Ovary (tissue), 9 donors: ENCODE results near the gene MAVS. TPM values are rescaled to one million over a fixed set of nuclear protein-coding genes. Genes with fewer than 3 reads are reported as not detected.

Source experiments
- DNase-seq, 5 donors: peaks; one replicate each; pipeline ENCODE4 v3.0.0-alpha.2; 2019 to 2020
- H3K27ac ChIP-seq, 2 donors: fragments of 200-600 bp; one replicate each; pipeline versions ENCODE4 v1.5.1 to v1.8.0; 2019 to 2022
- H3K27me3 ChIP-seq: fragments of 200-600 bp; one replicate; pipeline ENCODE4 v1.8.0; 2022
- H3K36me3 ChIP-seq: fragments of 200-600 bp; sonication (generic); one replicate; pipeline ENCODE4 v1.5.1; 2019
- H3K4me1 ChIP-seq: one replicate; pipeline ENCODE4 v1.8.1; 2013; ENCODE audit warnings: mild to moderate bottlenecking, moderate library complexity; ENCODE audit not compliant: insufficient read depth
- H3K4me3 ChIP-seq: fragments of 200-600 bp; sonication (generic); one replicate; pipeline ENCODE4 v1.5.1; 2017
- H3K9me3 ChIP-seq, 2 donors: fragments of 200-600 bp in 1 of 2; sonication (generic) in 1 of 2; one replicate each; pipeline versions ENCODE4 v1.5.1 to v1.8.1; 2013 to 2019; ENCODE audit warnings: mild to moderate bottlenecking in 1 of 2, moderate library complexity in 1 of 2
- EP300 ChIP-seq: sonication (generic); formaldehyde crosslinking; IDR thresholded peaks from one replicate; pipeline ENCODE4 v1.6.1; 2017; ENCODE audit warnings: antibody characterized with exemption
- POLR2A ChIP-seq: fragments of 450-650 bp; IDR thresholded peaks from one replicate; pipeline ENCODE4 v1.6.1; 2017; ENCODE audit warnings: antibody characterized with exemption, mild to moderate bottlenecking, moderate library complexity
- WGBS, 3 donors: extraction: QIAGEN DNeasy Blood & Tissue Kit in 1 of 3; methylation state at CpG; one replicate each; pipeline versions ENCODE4 v1.1.5 to v1.1.7; 2013 to 2017; 5-methylcytosine and 5-hydroxymethylcytosine counted together
- intact Hi-C, 4 donors: fragments of 100-400 bp; cut with DNase I; formaldehyde crosslinking; loops; one replicate each; pipeline versions ENCODE4 v1.11.0 to v1.15.1; 2022 to 2023
- polyA plus RNA-seq, 2 donors: library from polyadenylated mRNA; stranded (reverse); fragments of 200-250 nt in 1 of 2; fragments of 350-450 nt in 1 of 2; fragmentation: Illumina TruSeq in 1 of 2; extraction: RNeasy Lipid Tissue Mini Kit (QIAGEN cat#74804) in 1 of 2; gene quantifications; one replicate each; pipeline ENCODE4 v1.2.3, GENCODE V29; 2013 to 2014
- total RNA-seq, 7 donors: library from RNA; depleted of rRNA in 2 of 7; stranded (reverse); fragments of >200 nt in 2 of 7; fragmentation: NEBNext Ultra II Directional in 3 of 7; extraction: Animal tissue kit (Norgen Biotek cat#: 25700) in 3 of 7; gene quantifications; one replicate each; pipeline versions ENCODE4 v1.1.0 to v1.2.4, GENCODE V29; 2016 to 2023
- TF ChIP-seq, protein P1 (sequence below), 3 donors: fragments of 450-650 bp in 2 of 3; fragments of 200-600 bp in 1 of 3; IDR thresholded peaks; one replicate each; pipeline versions ENCODE4 v1.5.1 to v1.8.0; 2016 to 2022; ENCODE audit warnings: antibody characterized with exemption in 3 of 3, mild to moderate bottlenecking in 1 of 3
- donor health status: DM: no; HTN: no; CAD: no; lungs with moderate emphysema.
- donor health status: DM: no; HTN: no; CAD: no.
- donor health status: Bipolar disorder and iron deficiency.
- donor health status: DM: yes; HTN: yes; CAD: no.
- donor health status: DM: no; HTN: no; CAD: no.
- donor health status: DM: yes; HTN: yes; CAD: no.

The MAVS gene
- total and polyA plus RNA-seq, 9 donors, result 14.2 to 50.5 (median 34.5) TPM

DNA sequence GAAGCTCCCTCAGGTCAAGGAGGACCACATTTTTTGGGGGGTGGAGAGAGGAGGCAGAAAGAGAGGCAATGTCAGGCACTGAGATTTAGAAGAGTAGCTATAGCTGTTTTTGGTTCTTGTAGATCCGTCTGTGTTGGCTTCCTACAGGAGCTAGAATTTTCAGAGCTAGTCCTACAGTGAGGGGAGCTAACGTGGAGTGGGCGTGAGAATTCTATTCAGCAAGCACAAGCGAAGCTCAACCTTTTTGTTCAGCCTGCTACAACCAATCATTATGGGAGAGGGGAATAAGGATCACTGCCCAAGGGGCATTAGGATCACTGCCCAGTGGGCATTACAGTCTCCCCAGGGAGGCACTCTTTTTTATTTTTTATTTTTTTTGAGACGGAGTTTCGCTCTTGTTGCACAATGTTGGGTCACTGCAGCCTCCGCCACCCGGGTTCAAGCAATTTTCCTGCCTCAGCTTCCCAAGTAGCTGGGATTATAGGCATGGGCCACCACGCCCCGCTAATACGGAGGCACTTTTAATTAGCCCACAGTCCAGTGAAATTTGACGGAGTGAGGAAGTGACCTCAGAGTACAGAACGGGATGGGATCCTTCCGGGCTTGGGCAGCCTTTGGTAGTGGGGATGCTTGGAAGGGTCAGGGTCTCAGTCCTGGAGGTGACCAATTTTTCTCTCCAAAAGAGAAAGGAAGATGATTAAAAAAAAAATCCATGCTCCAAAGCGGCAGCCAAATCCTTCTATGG is 41.4 kb downstream of the MAVS start:
- Histone ChIP-seq H3K9me3 (no peaks in the 10 kb centered on the region), H3K4me3 (peak overlapping the region; percentile 93), H3K4me1 (peaks cover 8% of the 10 kb centered on the region), H3K27me3 (no peaks in the 10 kb centered on the region), H3K36me3 (no peaks in the 10 kb centered on the region), H3K27ac (peak overlapping the region; percentile 69 to 86)
- peak in 3 of 5 donors; percentile 34 to 47 (median 39) for DNase-seq
- TF ChIP-seq EP300 (no peak), POLR2A (no peak)
- TF ChIP-seq, protein P1, sequence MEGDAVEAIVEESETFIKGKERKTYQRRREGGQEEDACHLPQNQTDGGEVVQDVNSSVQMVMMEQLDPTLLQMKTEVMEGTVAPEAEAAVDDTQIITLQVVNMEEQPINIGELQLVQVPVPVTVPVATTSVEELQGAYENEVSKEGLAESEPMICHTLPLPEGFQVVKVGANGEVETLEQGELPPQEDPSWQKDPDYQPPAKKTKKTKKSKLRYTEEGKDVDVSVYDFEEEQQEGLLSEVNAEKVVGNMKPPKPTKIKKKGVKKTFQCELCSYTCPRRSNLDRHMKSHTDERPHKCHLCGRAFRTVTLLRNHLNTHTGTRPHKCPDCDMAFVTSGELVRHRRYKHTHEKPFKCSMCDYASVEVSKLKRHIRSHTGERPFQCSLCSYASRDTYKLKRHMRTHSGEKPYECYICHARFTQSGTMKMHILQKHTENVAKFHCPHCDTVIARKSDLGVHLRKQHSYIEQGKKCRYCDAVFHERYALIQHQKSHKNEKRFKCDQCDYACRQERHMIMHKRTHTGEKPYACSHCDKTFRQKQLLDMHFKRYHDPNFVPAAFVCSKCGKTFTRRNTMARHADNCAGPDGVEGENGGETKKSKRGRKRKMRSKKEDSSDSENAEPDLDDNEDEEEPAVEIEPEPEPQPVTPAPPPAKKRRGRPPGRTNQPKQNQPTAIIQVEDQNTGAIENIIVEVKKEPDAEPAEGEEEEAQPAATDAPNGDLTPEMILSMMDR (IDR thresholded peaks at IDR 0.05), result no peak
- 9 to 13% (median 11%) methylated on average over 15 of the region's 15 CpGs for WGBS, 3 donors
- intact Hi-C loops, result loop anchor here in 3 of 4 donors (2.0 to 10.0 kb wide), 3 partner anchors 177 to 197 kb away; no protein-coding TSS in a partner anchor

DNA sequence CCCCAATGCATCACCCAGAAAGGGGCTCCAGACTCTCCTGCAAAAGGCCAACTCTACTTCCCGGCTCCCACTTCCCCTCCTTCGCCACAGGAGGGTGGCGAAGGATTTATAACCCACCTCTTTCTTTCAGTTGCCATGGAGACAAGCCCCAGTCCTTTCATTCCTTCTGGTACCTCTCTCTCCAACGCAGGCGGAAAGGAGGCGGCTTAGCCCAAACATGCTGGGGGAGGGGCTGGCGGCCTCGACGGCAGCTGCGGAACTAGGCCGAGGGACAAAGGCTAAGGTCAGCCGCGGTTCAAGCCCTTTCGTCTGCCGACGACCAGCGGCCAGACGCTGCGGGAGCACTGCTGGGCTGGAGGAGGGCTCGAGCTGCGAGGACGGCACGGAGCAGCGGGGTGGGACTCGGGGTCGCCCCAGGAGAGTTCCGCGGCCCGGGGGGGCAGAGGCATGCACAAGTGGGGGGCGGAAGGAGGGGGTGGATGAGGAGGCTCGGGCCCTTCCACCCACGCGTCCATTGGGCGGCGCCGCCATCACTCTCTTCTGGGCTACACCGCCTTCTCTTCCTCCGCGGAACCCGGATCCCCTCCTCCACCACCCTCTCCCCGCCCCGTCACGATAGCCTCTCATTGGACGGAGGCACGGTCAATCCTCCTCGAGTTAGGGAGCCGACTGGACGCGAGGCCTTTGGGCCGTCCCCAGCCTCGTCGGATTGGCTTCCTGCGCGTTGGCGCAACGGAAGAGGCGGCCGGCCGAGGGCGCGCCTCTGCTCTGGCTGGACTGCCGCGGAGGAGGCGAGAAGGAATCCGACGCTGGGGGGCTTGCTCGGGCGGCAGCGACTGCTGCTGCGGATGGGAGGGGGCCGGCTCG is 42.2 kb downstream of the MAVS start, which contains the start of gene PANK2:
Gene PANK2 (plus strand): TSS at position 766 of the 867 bp plus-strand sequence.
- WGBS, 3 donors, result 0% methylated on average over 50 to 72 of the region's 72 CpGs
- Histone ChIP-seq H3K36me3 (no peaks in the 10 kb centered on the region), H3K9me3 (no peaks in the 10 kb centered on the region), H3K4me1 (peaks cover 13% of the 10 kb centered on the region), H3K27me3 (no peaks in the 10 kb centered on the region), H3K27ac (peak within 1 kb of the TSS; percentile 86 to 92), H3K4me3 (peak within 1 kb of the TSS; percentile 93)
- intact Hi-C loops, result loop anchor here in 3 of 4 donors (1.0 to 10.0 kb wide), 4 partner anchors 126 to 196 kb away; partner anchors contain the start of gene RNF24 (in 1 of the 3)
- DNase-seq, result peak; percentile 99 to 100 (median 99)
- TF ChIP-seq, protein P1 (IDR thresholded peaks at IDR 0.05), result peak; percentile 23 to 54 (median 44)
- TF ChIP-seq POLR2A (peak; percentile 95), EP300 (no peak)

DNA sequence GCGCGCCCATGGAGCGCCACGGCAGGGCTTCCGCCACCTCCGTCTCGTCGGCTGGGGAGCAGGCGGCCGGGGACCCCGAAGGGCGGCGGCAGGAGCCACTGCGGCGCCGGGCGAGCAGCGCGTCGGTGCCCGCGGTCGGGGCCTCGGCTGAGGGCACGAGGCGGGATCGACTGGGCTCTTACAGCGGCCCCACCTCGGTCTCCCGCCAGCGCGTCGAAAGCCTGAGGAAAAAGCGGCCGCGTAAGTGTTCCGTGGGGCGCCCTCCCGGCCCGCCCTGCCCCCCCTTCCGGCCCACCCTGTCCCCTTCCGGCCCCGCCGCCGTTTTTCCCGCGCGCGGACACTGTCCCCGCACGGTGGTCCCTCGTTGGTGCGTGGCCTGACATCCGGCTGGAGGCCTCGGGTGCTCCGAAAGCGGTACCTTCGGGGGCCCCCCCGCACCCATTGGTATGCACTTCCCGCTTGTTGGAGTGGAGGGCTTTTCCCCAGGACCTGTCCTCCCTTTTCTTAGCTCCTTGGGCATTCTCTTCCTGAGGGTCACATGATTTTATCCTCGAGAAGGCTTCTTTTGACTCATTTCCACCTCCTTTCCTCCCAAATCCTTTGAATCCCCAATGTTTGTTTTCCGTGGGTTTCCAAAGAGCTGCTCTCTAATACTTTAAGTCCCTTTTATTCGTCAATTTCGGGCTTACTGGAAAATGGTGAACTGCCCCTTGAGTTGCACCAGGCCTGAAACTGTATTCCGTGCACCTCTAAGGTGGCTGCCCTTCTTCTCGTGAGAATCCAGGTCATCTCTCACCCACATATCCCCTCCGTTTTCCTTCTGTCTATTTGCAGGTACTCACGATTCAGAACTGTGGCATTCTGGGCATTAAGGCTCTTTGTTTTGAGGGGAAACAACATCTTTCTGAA is 43.1 kb downstream of the MAVS start:
- no peaks in the 10 kb centered on the region for H3K27me3 ChIP-seq
- DNase-seq, result peak; percentile 35 to 68 (median 62)
- intact Hi-C loops, result loop anchor here in 3 of 4 donors (1.0 to 10.0 kb wide), 4 partner anchors 126 to 195 kb away; partner anchors contain the start of gene RNF24 (in 1 of the 3)
- no peak for TF ChIP-seq POLR2A
- TF ChIP-seq, protein P1 (IDR thresholded peaks at IDR 0.05), result peak in 1 of 3 donors; percentile 2
- H3K4me1 ChIP-seq, result peaks cover 13% of the 10 kb centered on the region
- no peaks in the 10 kb centered on the region for H3K9me3 ChIP-seq
- H3K36me3 ChIP-seq, result no peaks in the 10 kb centered on the region
- WGBS, 3 donors, result 0 to 1% (median 0%) methylated on average over 32 to 68 of the region's 68 CpGs
- H3K27ac ChIP-seq, result peak overlapping the region; percentile 86 to 92
- peak overlapping the region; percentile 93 for H3K4me3 ChIP-seq
